Measurements from ENCODE around the gene MYO16. TPM values are rescaled to one million over a fixed set of nuclear protein-coding genes. Genes with fewer than 3 reads are reported as not detected.

The MYO16 gene
- total RNA-seq, 2 donors from 2014 or later, result 0.42 TPM; not detected in 1

DNA sequence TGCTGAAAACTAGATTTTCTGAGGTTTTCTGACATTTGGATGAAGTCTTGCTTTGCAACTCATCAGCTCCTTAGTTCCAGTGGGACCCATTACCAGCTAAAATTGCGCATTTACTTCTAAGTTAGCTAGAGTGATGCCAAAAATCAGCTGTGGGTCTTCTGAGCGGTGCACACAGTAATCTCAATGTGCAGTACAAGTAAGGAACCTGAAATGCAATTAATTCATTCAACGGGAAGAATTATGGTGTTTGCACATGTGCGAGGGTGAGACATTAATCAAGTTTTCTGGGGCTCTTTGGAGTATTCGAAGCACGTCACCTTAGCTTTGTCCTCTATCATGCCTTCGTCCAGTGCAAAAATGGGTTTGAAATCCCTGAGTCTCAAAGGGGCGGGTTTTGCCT is 146.2 kb downstream of the MYO16 start:
- H3K27ac ChIP-seq, result no peak overlapping the region
- no peak for DNase-seq (ENCODE audit: low spot score)
- ATAC-seq (ENCODE audit: insufficient number of reproducible peaks, low FRiP score, low read depth), result no peak
- H3K27me3 ChIP-seq (replicated peaks; ENCODE audit: insufficient read depth), result no peaks in the 10 kb centered on the region
- TF ChIP-seq, protein P1, sequence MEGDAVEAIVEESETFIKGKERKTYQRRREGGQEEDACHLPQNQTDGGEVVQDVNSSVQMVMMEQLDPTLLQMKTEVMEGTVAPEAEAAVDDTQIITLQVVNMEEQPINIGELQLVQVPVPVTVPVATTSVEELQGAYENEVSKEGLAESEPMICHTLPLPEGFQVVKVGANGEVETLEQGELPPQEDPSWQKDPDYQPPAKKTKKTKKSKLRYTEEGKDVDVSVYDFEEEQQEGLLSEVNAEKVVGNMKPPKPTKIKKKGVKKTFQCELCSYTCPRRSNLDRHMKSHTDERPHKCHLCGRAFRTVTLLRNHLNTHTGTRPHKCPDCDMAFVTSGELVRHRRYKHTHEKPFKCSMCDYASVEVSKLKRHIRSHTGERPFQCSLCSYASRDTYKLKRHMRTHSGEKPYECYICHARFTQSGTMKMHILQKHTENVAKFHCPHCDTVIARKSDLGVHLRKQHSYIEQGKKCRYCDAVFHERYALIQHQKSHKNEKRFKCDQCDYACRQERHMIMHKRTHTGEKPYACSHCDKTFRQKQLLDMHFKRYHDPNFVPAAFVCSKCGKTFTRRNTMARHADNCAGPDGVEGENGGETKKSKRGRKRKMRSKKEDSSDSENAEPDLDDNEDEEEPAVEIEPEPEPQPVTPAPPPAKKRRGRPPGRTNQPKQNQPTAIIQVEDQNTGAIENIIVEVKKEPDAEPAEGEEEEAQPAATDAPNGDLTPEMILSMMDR (IDR thresholded peaks at IDR 0.05), result no peak
- H3K36me3 ChIP-seq, result no peaks in the 10 kb centered on the region
- no peak overlapping the region for H3K4me3 ChIP-seq
- H3K9me3 ChIP-seq, result no peaks in the 10 kb centered on the region
- H3K4me1 ChIP-seq (ENCODE audit: control insufficient read depth in 1 of 2, low read depth in 2 of 2), result no peaks in the 10 kb centered on the region

DNA sequence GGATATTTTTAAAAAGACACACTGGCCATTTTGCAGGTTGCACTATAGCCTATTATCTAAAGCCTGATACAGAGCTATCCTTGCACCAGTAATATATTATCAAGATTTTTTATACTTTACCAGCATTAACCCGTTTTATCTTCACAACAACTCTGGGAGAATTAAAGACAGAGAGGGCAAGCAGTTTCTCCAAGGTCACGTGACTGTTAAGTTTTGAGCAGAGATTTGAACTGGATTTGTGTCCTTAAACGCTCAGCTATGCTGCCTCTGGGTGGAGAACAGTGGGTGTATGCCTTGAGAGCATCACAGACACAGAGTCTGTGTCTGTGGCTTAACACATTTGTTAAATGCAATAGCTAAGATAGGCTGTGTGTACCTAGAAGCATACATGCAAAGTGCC is 147.2 kb downstream of the MYO16 start:
- Histone ChIP-seq H3K4me1 (ENCODE audit: control insufficient read depth in 1 of 2, low read depth in 2 of 2) (no peaks in the 10 kb centered on the region), H3K36me3 (no peaks in the 10 kb centered on the region), H3K4me3 (no peak overlapping the region), H3K9me3 (no peaks in the 10 kb centered on the region), H3K27ac (no peak overlapping the region), H3K27me3 (replicated peaks; ENCODE audit: insufficient read depth) (no peaks in the 10 kb centered on the region)
- no peak for DNase-seq (ENCODE audit: low spot score)
- no peak for ATAC-seq (ENCODE audit: insufficient number of reproducible peaks, low FRiP score, low read depth)
- TF ChIP-seq, protein P1 (IDR thresholded peaks at IDR 0.05), result no peak

DNA sequence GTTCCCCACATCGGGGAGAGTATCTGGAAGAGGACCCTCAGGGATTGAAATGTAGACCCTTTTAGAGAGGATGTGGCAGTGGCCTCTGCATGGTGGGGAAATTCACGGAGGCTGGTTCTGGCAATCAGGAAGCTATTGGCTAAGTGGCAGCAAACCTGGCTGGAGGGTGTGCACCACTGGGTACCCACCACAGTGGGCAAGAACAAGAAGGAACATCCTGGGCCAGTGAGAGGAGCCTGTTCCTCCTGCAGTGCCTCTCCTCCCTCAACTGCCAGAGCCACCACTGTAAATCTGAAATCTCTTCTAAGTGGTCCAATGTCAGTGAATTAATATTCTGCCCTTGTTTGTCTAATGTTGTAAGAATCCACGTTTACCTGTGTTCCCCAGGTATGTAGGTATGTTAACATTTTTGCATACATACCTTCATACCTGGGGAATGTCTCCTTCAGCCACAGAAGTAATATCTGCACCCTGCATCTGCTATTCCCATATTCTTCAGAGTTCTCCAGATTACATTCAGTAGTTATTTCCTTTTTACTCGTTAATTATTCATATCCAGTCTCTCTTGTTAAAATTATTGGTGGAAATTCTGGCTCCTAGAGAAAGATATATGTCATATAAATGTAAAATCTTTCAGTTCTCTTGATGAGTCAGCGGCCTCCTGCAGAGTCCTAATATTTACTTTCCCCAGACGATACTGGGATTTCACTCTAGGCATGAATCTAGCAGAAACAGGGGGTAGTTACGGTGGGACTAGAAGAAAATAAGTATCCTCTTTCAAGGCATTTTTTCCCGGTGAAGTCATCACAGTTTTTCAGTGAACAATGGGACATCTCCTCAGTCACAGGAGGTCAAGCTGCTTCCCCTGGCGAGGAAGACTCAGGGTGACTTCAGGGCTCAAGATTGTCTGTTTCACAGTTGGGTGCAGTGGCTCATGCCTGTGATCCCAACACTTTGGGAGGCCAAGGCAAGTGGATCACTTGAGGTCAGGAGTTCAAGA is 148.3 kb downstream of the MYO16 start:
- DNase-seq (ENCODE audit: low spot score), result no peak
- ATAC-seq (ENCODE audit: insufficient number of reproducible peaks, low FRiP score, low read depth), result no peak
- Histone ChIP-seq H3K4me1 (ENCODE audit: control insufficient read depth in 1 of 2, low read depth in 2 of 2) (no peaks in the 10 kb centered on the region), H3K27ac (no peak overlapping the region), H3K36me3 (no peaks in the 10 kb centered on the region), H3K4me3 (no peak overlapping the region), H3K9me3 (no peaks in the 10 kb centered on the region), H3K27me3 (replicated peaks; ENCODE audit: insufficient read depth) (no peaks in the 10 kb centered on the region)
- TF ChIP-seq, protein P1 (IDR thresholded peaks at IDR 0.05), result no peak

DNA sequence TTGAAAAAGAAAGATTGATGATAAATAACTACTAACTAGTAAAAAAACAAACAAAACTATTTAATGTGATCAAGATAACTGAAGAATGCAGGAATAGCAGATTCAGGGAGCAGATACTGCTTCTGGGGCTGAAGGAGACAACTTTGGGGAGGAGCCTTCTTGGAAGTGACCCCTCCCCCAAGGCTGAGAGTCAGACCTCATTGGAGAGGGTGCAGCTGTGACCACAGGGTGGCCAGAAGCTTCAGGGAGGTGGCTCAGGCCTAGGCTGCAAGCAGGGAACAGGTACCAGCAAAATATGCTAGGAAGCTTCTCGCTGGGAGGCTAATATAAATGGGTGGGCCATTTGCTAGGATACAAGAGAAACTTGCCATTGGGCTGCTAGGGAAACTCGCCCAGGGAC is 149.9 kb downstream of the MYO16 start:
- Histone ChIP-seq H3K27me3 (replicated peaks; ENCODE audit: insufficient read depth) (no peaks in the 10 kb centered on the region), H3K27ac (no peak overlapping the region), H3K9me3 (no peaks in the 10 kb centered on the region), H3K4me1 (ENCODE audit: control insufficient read depth in 1 of 2, low read depth in 2 of 2) (no peaks in the 10 kb centered on the region), H3K4me3 (no peak overlapping the region), H3K36me3 (no peaks in the 10 kb centered on the region)
- TF ChIP-seq, protein P1 (IDR thresholded peaks at IDR 0.05), result no peak
- ATAC-seq (ENCODE audit: insufficient number of reproducible peaks, low FRiP score, low read depth) (no peak), DNase-seq (ENCODE audit: low spot score) (no peak)

DNA sequence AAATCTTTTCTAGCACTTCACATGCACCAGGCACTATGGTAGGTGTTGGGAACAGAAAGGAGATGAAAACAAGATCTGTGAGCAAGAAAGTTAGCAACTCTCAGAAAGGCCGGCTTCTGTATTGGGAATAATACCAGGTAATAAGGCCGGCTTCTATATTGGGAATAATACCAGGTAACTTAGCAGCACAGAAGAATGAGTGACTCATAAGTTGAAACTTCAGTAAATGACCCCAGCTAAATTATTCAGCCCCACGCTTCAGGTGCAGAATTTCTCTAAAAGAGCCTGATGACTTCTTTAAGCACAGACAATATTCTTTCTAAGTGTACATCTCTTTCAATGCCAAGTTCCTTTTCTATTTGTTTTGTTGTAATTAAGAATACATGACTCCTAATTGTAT is 151.3 kb downstream of the MYO16 start:
- Histone ChIP-seq H3K27me3 (replicated peaks; ENCODE audit: insufficient read depth) (no peaks in the 10 kb centered on the region), H3K9me3 (no peaks in the 10 kb centered on the region), H3K4me1 (ENCODE audit: control insufficient read depth in 1 of 2, low read depth in 2 of 2) (no peaks in the 10 kb centered on the region), H3K36me3 (no peaks in the 10 kb centered on the region), H3K4me3 (no peak overlapping the region), H3K27ac (no peak overlapping the region)
- DNase-seq (ENCODE audit: low spot score) (no peak), ATAC-seq (ENCODE audit: insufficient number of reproducible peaks, low FRiP score, low read depth) (no peak)
- TF ChIP-seq, protein P1 (IDR thresholded peaks at IDR 0.05), result no peak

Data from thoracic aorta (tissue), 2 donors.